GM12878 (cell line): ENCODE data around the gene PHF2. TPM values are rescaled to one million over a fixed set of nuclear protein-coding genes. Genes with fewer than 3 reads are reported as not detected.

Experiments
- CBX5 ChIP-seq: sonication (generic); IDR thresholded peaks from 2 replicates; pipeline ENCODE4 v1.6.1; 2016; ENCODE audit warnings: low read depth, moderate library complexity, mild to moderate bottlenecking, inconsistent platforms
- GABPA ChIP-seq: IDR thresholded peaks from 2 replicates; pipeline ENCODE4 v1.6.1; 2014; ENCODE audit warnings: antibody characterized with exemption, low read depth, mild to moderate bottlenecking, inconsistent platforms
- HDAC6 ChIP-seq: fragments of 200-600 bp; sonication (generic); IDR thresholded peaks from one replicate; pipeline ENCODE4 v1.8.0; 2017; ENCODE audit warnings: antibody characterized with exemption; ENCODE audit not compliant: unreplicated experiment
- IKZF1 ChIP-seq: fragments of 450-650 bp; conservative IDR thresholded peaks from 2 replicates; pipeline ENCODE4 v1.6.1; 2017; ENCODE audit warnings: antibody characterized with exemption, mild to moderate bottlenecking
- JUNB ChIP-seq: IDR thresholded peaks from 2 replicates; pipeline ENCODE4 v1.6.1; 2016; ENCODE audit warnings: antibody characterized with exemption, mild to moderate bottlenecking
- MYB ChIP-seq: fragments of 150-350 bp; IDR thresholded peaks from 2 replicates; pipeline ENCODE4 v1.6.1; 2014; ENCODE audit warnings: mild to moderate bottlenecking, low read depth, low read length, borderline replicate concordance
- POU2F2 ChIP-seq: IDR thresholded peaks from 3 replicates; pipeline ENCODE4 v1.6.1; 2011; ENCODE audit warnings: low read depth, mild to moderate bottlenecking, low read length, borderline replicate concordance
- polyA plus RNA-seq, 11 experiments: library from polyadenylated mRNA; depleted of rRNA in 4 of 11; unstranded in 6 of 11; stranded (reverse) in 5 of 11; fragments of >200 nt; fragmentation: Nextera tagmentation in 4 of 11; fragmentation: Illumina TruSeq in 1 of 11; extraction: Ambion mirVana in 4 of 11; extraction: Trizol in 1 of 11; gene quantifications; 1 replicate in 1 of 11; 2 replicates in 10 of 11; pipeline versions ENCODE4 v1.2.1 to v1.2.3, GENCODE V29; 2011 to 2016; ENCODE audit warnings: inconsistent platforms in 2 of 11, missing spikeins in 2 of 11, low read depth in 1 of 11
- total RNA-seq, 4 experiments: library from RNA; depleted of rRNA in 3 of 4; stranded (reverse); fragments of >200 nt in 3 of 4; fragmentation: Illumina TruSeq in 1 of 4; extraction: Trizol in 1 of 4; gene quantifications; 2 replicates each; pipeline versions ENCODE4 v1.2.1 to v1.2.3, GENCODE V29; 2013 to 2021
- TF ChIP-seq, protein P1 (sequence below): fragments of 450-650 bp; formaldehyde crosslinking; IDR thresholded peaks from 2 replicates; pipeline ENCODE4 v1.4.0; 2020; ENCODE audit warnings: mild to moderate bottlenecking, moderate library complexity

Gene PHF2
- total and polyA plus RNA-seq, 10 of the 15 experiments (the other 5 are each of a cell fraction or from before 2014, with no cell fraction given) = 0.34 to 13.3 (median 5.5) TPM

DNA sequence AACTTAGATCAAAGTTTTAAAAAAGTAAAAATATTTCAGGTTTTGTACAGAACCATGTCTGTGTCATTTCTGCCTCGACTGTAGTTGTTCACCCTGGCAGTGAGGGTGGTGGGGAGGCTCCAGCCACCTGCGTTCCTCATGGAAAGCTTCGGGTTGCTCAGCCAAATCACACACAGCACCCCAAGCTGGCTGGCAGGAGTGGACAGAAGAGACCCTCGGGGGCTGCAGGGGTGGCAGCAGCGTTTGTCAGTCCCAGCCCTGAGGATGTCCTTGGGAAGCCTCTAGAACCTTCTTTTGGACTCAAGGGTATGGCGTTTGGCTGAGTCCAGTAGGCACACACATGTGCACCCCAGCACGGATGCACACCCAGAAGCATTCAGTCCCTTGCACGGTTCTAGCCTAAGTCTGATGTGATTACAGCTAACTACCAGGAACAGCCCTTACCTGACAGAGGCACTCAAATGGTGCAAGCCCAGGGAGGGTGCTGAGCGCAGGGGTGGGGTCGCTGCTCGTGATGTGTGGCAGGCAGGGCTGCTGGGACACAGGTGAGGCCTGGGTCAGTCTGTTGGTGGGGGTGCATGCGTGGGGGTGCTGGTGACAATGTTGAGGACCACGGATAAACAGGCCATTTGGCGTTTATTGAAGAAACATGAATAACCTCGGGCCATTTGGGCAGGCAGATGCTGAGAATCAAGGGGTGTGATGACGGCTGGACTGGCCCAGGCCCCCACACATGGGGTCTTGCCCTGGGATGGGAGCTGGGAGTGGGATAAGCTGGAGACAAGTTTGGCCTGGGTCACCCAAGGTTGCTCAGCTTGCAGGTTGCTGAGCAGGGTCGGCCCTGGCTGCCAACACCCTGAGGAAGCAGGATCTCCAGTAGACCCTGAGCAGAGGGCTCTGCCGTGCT is 103.4 kb downstream of the PHF2 start (continued):
- TF ChIP-seq, protein P1, sequence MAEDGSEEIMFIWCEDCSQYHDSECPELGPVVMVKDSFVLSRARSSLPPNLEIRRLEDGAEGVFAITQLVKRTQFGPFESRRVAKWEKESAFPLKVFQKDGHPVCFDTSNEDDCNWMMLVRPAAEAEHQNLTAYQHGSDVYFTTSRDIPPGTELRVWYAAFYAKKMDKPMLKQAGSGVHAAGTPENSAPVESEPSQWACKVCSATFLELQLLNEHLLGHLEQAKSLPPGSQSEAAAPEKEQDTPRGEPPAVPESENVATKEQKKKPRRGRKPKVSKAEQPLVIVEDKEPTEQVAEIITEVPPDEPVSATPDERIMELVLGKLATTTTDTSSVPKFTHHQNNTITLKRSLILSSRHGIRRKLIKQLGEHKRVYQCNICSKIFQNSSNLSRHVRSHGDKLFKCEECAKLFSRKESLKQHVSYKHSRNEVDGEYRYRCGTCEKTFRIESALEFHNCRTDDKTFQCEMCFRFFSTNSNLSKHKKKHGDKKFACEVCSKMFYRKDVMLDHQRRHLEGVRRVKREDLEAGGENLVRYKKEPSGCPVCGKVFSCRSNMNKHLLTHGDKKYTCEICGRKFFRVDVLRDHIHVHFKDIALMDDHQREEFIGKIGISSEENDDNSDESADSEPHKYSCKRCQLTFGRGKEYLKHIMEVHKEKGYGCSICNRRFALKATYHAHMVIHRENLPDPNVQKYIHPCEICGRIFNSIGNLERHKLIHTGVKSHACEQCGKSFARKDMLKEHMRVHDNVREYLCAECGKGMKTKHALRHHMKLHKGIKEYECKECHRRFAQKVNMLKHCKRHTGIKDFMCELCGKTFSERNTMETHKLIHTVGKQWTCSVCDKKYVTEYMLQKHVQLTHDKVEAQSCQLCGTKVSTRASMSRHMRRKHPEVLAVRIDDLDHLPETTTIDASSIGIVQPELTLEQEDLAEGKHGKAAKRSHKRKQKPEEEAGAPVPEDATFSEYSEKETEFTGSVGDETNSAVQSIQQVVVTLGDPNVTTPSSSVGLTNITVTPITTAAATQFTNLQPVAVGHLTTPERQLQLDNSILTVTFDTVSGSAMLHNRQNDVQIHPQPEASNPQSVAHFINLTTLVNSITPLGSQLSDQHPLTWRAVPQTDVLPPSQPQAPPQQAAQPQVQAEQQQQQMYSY = no peak
- no peak for TF ChIP-seq GABPA
- TF ChIP-seq POU2F2 = no peak
- no peak for TF ChIP-seq CBX5
- no peak for TF ChIP-seq IKZF1
- TF ChIP-seq MYB = no peak
- TF ChIP-seq JUNB = no peak
- no peak for TF ChIP-seq HDAC6
